Measurements from ENCODE around the gene HMGA1.

HMGA1 gene

DNA sequence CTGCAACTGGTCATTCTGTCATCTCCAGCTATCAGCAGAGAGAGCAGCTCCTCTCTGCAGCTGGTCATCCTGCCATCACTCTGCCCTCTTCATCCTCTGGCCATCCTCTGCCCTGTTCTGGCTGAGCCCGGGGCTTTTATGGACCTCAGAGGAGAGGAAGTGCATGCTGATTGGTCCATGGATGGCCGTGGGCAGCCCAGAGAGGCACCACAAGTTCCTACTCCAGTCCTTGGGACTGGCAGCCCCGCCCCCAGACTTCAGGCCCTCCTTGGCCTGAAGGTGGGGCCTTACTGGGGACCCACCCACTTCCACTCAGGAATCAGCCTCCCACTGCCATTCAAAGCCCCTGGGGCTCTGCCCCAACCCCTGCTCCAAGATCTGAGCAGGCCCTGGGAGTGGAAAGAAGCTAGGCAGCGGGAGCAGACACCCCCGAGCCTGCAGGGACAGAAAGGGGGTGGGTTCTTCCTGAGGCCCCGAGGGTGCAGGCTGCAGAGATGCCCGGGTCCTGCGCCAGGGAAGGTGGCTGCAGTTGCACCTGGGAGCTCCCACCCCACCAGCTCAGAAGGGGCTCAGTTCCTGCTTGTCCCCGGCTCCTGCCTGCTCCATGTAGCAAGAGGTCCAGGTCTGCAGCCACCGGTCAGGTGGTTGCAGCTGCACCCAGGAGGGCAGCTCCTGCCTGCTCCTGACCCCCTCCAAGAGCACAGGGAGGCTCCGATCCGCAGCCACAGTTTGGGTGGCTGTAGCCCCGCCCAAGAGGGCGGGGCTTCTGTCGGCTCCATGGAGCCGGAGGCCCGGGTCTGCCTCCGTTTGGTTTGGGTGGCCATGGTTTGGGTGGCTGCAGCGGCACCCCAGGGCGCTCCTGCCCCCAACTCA is 34.1 kb upstream of the HMGA1 start:
- H3K27me3 ChIP-seq (ENCODE audit: control insufficient read depth, low read length): peaks cover 5% of the 10 kb centered on the region; the same call in 1 of the 2 replicates
- no peak overlapping the region for H3K4me2 ChIP-seq (ENCODE audit: low read length)
- no peak overlapping the region for H3K4me3 ChIP-seq (ENCODE audit: low read length)
- H3K4me1 ChIP-seq (ENCODE audit: control insufficient read depth, low read length): peaks cover 5% of the 10 kb centered on the region; the same call in 1 of the 2 replicates
- H4K20me1 ChIP-seq (ENCODE audit: control insufficient read depth, insufficient read depth, low read depth, low read length): no peaks in the 10 kb centered on the region
- H3F3A ChIP-seq (ENCODE audit: control insufficient read depth, insufficient read depth): peaks cover 4% of the 10 kb centered on the region; the same call in 1 of the 2 replicates
- H3K27ac ChIP-seq (ENCODE audit: low read depth, low read length): no peak overlapping the region
- no peaks in the 10 kb centered on the region for H3K36me3 ChIP-seq (ENCODE audit: control insufficient read depth, low read length)
- peaks cover 17% of the 10 kb centered on the region for H3K9me3 ChIP-seq (ENCODE audit: control insufficient read depth, insufficient read depth, low read length)
- H3K9me2 ChIP-seq (replicated peaks; ENCODE audit: control insufficient read depth, low read length): no peaks in the 10 kb centered on the region
- no peaks in the 10 kb centered on the region for H3K79me2 ChIP-seq (ENCODE audit: control insufficient read depth, low read length)
- TF ChIP-seq, protein P1, sequence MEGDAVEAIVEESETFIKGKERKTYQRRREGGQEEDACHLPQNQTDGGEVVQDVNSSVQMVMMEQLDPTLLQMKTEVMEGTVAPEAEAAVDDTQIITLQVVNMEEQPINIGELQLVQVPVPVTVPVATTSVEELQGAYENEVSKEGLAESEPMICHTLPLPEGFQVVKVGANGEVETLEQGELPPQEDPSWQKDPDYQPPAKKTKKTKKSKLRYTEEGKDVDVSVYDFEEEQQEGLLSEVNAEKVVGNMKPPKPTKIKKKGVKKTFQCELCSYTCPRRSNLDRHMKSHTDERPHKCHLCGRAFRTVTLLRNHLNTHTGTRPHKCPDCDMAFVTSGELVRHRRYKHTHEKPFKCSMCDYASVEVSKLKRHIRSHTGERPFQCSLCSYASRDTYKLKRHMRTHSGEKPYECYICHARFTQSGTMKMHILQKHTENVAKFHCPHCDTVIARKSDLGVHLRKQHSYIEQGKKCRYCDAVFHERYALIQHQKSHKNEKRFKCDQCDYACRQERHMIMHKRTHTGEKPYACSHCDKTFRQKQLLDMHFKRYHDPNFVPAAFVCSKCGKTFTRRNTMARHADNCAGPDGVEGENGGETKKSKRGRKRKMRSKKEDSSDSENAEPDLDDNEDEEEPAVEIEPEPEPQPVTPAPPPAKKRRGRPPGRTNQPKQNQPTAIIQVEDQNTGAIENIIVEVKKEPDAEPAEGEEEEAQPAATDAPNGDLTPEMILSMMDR (IDR thresholded peaks at IDR 0.05; ENCODE audit: low read depth, low read length, poor library complexity, severe bottlenecking): no peak
- TF ChIP-seq EZH2phosphoT487 (IDR thresholded peaks at IDR 0.05; ENCODE audit: borderline replicate concordance, low read length): no peak

DNA sequence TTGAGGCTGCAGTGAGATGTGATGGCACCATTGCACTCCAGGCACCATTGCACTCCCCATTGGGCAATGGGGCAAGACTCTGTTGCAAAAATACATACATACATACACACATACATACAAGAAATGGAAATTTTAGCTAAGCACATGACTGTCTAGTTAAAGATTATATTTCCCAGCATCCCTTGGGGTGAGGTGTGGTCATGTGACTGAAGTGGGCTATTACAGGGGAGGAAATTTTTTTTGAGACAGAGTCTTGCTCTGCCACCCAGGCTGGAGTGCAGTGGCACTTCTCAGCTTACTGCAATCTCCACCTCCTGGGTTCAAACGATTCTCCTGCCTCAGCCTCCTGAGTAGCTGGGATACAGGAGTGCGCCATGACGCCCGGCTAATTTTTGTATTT is 32.0 kb upstream of the HMGA1 start:
- Histone ChIP-seq H3K4me2 (ENCODE audit: low read length) (no peak overlapping the region), H3K9me2 (replicated peaks; ENCODE audit: control insufficient read depth, low read length) (no peaks in the 10 kb centered on the region), H3K79me2 (ENCODE audit: control insufficient read depth, low read length) (no peaks in the 10 kb centered on the region), H3F3A (ENCODE audit: control insufficient read depth, insufficient read depth) (no peaks in the 10 kb centered on the region), H3K36me3 (ENCODE audit: control insufficient read depth, low read length) (no peaks in the 10 kb centered on the region), H3K9me3 (ENCODE audit: control insufficient read depth, insufficient read depth, low read length) (peaks cover 17% of the 10 kb centered on the region), H3K27me3 (ENCODE audit: control insufficient read depth, low read length) (no peaks in the 10 kb centered on the region), H3K4me1 (ENCODE audit: control insufficient read depth, low read length) (peaks cover 5% of the 10 kb centered on the region; the same call in 1 of the 2 replicates), H4K20me1 (ENCODE audit: control insufficient read depth, insufficient read depth, low read depth, low read length) (no peaks in the 10 kb centered on the region), H3K27ac (ENCODE audit: low read depth, low read length) (no peak overlapping the region), H3K4me3 (ENCODE audit: low read length) (no peak overlapping the region)
- TF ChIP-seq, protein P1 (IDR thresholded peaks at IDR 0.05; ENCODE audit: low read depth, low read length, poor library complexity, severe bottlenecking): no peak
- no peak for TF ChIP-seq EZH2phosphoT487 (IDR thresholded peaks at IDR 0.05; ENCODE audit: borderline replicate concordance, low read length)

DNA sequence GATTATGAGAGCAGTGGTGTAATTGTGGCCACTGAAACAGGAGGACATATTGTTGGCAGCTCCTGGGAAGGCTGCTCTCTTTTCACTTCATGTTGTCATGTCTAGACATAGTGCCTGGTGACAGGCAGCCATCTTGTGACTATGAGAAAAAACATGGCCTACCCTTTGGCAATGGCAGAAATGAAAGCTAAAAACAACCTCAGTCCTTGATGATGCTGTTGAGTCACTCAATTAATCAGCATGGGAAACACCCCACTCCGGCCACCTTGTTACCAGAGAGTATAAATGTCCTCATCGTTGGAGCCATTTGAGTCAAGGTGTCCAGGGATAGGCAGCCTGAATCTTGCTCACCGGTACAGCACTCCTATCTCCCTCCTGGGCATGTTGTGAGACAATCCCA is 31.2 kb upstream of the HMGA1 start:
- no peak for TF ChIP-seq EZH2phosphoT487 (IDR thresholded peaks at IDR 0.05; ENCODE audit: borderline replicate concordance, low read length)
- TF ChIP-seq, protein P1 (IDR thresholded peaks at IDR 0.05; ENCODE audit: low read depth, low read length, poor library complexity, severe bottlenecking): no peak
- Histone ChIP-seq H3K4me1 (ENCODE audit: control insufficient read depth, low read length) (peaks cover 3% of the 10 kb centered on the region; the same call in 1 of the 2 replicates), H4K20me1 (ENCODE audit: control insufficient read depth, insufficient read depth, low read depth, low read length) (no peaks in the 10 kb centered on the region), H3K36me3 (ENCODE audit: control insufficient read depth, low read length) (no peaks in the 10 kb centered on the region), H3K79me2 (ENCODE audit: control insufficient read depth, low read length) (no peaks in the 10 kb centered on the region), H3K27ac (ENCODE audit: low read depth, low read length) (no peak overlapping the region), H3K4me3 (ENCODE audit: low read length) (no peak overlapping the region), H3K4me2 (ENCODE audit: low read length) (no peak overlapping the region), H3F3A (ENCODE audit: control insufficient read depth, insufficient read depth) (no peaks in the 10 kb centered on the region), H3K9me3 (ENCODE audit: control insufficient read depth, insufficient read depth, low read length) (peaks cover 17% of the 10 kb centered on the region), H3K9me2 (replicated peaks; ENCODE audit: control insufficient read depth, low read length) (no peaks in the 10 kb centered on the region), H3K27me3 (ENCODE audit: control insufficient read depth, low read length) (no peaks in the 10 kb centered on the region)
